ENCODE results near the gene SALL2.

The SALL2 gene

GRCh38 chr14:21476523-21476924, 49.6 kb downstream of the SALL2 start:
- peak; percentile 81 for DNase-seq

GRCh38 chr14:21475767-21476522, 50.2 kb downstream of the SALL2 start:
- no peak for DNase-seq
